ENCODE data around the gene WDFY2.

DNA sequence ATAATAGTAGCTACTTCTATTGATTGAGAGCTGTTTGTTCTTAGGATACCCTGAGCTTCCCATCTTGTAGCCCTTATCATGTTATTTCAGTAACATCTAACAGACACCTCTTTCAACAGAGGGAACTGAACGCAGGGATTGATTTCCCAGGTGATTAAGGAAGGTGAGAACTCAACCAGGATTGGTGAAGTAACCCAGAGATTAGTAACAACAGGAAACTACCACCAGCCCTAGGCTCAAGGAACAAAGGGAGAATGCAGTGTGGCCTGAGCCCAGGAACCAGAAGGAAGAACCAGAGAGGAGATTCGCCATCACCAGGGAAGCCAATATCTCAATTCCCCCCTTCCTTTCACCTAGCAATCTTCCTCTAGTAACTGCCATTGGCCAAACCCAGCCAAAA lies 211.2 kb downstream of the WDFY2 start:
- TF ChIP-seq, protein P1, sequence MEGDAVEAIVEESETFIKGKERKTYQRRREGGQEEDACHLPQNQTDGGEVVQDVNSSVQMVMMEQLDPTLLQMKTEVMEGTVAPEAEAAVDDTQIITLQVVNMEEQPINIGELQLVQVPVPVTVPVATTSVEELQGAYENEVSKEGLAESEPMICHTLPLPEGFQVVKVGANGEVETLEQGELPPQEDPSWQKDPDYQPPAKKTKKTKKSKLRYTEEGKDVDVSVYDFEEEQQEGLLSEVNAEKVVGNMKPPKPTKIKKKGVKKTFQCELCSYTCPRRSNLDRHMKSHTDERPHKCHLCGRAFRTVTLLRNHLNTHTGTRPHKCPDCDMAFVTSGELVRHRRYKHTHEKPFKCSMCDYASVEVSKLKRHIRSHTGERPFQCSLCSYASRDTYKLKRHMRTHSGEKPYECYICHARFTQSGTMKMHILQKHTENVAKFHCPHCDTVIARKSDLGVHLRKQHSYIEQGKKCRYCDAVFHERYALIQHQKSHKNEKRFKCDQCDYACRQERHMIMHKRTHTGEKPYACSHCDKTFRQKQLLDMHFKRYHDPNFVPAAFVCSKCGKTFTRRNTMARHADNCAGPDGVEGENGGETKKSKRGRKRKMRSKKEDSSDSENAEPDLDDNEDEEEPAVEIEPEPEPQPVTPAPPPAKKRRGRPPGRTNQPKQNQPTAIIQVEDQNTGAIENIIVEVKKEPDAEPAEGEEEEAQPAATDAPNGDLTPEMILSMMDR (IDR thresholded peaks at IDR 0.05), result no peak
- TF ChIP-seq POLR2A (IDR thresholded peaks at IDR 0.05), result no peak

Measured in body of pancreas (tissue), 4 donors.